ENCODE results near the gene SDHA.
"Not testable (repeated sequence)": the region's sequence is repeated elsewhere in the genome, so short reads cannot be mapped to it uniquely, and the experiment has no call there.

GRCh38 chr5:290200-290599 lies 72.1 kb downstream of the SDHA start:
- not testable (repeated sequence) for TF ChIP-seq POLR2A (IDR thresholded peaks at IDR 0.05; ENCODE audit: low read length); GATA1 (IDR thresholded peaks at IDR 0.05; ENCODE audit: low read depth, low read length)
